ENCODE measurements around the gene TMEM120B. TPM values are rescaled to one million over a fixed set of nuclear protein-coding genes. Genes with fewer than 3 reads are reported as not detected.
A peak's percentile ranks its signal among the peaks of the same experiment; 100 is the strongest.
"Not testable (repeated sequence)": the region's sequence is repeated elsewhere in the genome, so short reads cannot be mapped to it uniquely, and the experiment has no call there.

Gene TMEM120B
- total and polyA plus RNA-seq, 2 of the 13 experiments (the other 11 are each of a cell fraction or from before 2014, with no cell fraction given): 7.1 to 12.9 TPM

DNA sequence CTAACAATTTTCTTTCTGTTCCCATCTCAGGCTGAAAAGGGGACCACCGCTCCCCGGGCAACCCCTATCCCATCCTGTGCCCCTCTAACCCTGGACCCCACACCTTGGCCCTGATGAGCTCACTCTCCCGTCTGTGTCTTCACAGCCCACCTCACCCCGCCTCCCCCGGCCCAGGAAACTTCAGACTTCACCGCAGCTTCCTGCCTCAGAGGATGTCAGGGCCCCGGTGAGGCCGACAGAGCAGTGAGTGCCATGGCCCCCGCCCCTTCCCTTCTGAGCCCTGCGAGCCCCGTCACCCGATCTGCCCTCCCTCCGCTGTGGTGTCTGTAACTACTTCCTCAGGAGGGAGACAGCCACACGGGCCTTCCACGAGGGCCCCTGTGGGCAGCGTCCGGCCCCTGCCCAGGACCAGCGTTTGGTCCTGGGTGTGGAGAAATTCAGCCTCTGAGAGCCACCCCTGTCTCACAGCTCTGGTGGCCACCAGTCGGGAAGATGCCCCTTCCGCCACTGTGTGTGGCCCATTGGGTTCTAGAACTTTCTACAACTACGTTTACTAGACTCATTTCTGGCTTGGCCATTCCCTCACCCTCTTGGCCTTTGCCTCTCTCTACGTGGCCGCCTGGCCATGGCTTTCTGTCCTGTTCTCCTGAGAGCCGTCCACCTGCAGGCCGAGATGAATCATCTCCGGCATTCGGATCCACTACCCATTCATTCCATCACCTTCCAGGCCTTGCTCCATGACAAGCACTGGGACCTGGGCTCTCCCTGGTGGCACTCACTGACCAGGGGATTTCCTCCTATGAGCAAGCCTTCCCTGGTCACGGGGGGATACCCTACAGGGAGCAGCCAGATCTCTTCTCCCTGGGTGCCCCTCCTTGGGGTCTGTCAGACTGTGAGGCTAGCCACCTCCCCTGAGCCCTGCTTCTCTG lies 77.5 kb downstream of the TMEM120B start (continued):
- TF ChIP-seq, protein P1, sequence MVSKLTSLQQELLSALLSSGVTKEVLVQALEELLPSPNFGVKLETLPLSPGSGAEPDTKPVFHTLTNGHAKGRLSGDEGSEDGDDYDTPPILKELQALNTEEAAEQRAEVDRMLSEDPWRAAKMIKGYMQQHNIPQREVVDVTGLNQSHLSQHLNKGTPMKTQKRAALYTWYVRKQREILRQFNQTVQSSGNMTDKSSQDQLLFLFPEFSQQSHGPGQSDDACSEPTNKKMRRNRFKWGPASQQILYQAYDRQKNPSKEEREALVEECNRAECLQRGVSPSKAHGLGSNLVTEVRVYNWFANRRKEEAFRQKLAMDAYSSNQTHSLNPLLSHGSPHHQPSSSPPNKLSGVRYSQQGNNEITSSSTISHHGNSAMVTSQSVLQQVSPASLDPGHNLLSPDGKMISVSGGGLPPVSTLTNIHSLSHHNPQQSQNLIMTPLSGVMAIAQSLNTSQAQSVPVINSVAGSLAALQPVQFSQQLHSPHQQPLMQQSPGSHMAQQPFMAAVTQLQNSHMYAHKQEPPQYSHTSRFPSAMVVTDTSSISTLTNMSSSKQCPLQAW (CRISPR knock-in tag; IDR thresholded peaks at IDR 0.05): 0 out of 2 replicates have a peak, but pooled peaks have one; percentile 42
- TF ChIP-seq PTBP1 (IDR thresholded peaks at IDR 0.05; ENCODE audit: low read depth, low read length, poor library complexity, severe bottlenecking) (no peak), ZNF331 (CRISPR knock-in tag; IDR thresholded peaks at IDR 0.05) (no peak)

DNA sequence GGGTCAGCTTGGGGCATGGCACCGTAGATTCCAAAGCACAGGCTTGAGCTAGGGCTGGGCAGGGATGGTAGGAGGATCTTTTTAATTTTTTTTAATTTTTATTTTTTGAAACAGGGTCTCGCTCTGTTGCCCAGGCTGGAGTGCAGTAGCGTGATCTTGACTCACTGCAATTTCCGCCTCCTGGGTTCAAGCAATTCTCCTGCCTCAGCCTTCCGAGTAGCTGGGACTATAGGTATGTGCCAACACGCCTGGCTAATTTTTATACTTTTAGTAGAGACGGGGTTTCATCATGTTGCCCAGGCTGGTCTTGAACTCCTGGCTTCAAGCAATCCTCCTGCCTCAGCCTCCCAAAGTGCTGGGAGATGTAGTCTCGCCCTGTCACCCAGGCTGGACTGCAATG lies 78.2 kb downstream of the TMEM120B start:
- DNase-seq (ENCODE audit: low spot score); BruUV-seq (replicated peaks); H3K27me3 ChIP-seq (ENCODE audit: control insufficient read depth in 1 of 2, insufficient read depth in 2 of 2, low read length in 2 of 2); FAIRE-seq; ATAC-seq; H2AFZ ChIP-seq (ENCODE audit: low read length); H3K9ac ChIP-seq (ENCODE audit: insufficient read depth, low read depth, low read length); H3K4me3 ChIP-seq (replicated peaks in 1 of 3; ENCODE audit: insufficient read depth in 1 of 3, low read depth in 2 of 3, low read length in 3 of 3); H3K27ac ChIP-seq (ENCODE audit: extremely low read length, insufficient read depth, low read length); H3K4me2 ChIP-seq (ENCODE audit: low read depth, low read length); H3K36me3 ChIP-seq (replicated peaks in 1 of 2; ENCODE audit: control insufficient read depth in 1 of 2, insufficient read depth in 2 of 2, low read length in 2 of 2); CTCF ChIA-PET (ENCODE audit: low intra/inter-chr PET ratio, low total read pairs); H3K9me3 ChIP-seq (ENCODE audit: low read length): not testable (repeated sequence)
- in situ Hi-C loops (cut with HindIII; ENCODE audit: extremely low pct_ligation_motif_present, low pct_unique_long_range_greater_than_20kb) (loop anchor here (5.0 kb wide), 1 partner anchor 97 kb away; the partner anchor contains the start of gene PSMD9), intact Hi-C loops (cut with micrococcal nuclease; ENCODE audit: unreplicated experiment) (loop anchor here (5.0 kb wide), 1 partner anchor 93 kb away; no protein-coding TSS in a partner anchor)
- POLR2A ChIA-PET: interaction anchor here (2.7 to 14.0 kb wide), 2 partner anchors 9 to 16 kb away, joined by 17 to 393 read pairs; partner anchors contain the start of gene SETD1B
- peaks cover 11% of the 10 kb centered on the region; the same call in 1 of the 2 replicates for H4K20me1 ChIP-seq (ENCODE audit: insufficient read depth, low read length)
- peaks cover 35% of the 10 kb centered on the region for H3K79me2 ChIP-seq (ENCODE audit: insufficient read depth, low read length)
- WGBS (ENCODE audit: low lambda C conversion rate): 95% methylated on average over 8 of the region's 8 CpGs
- H3K4me1 ChIP-seq (ENCODE audit: insufficient read depth, low read length): peaks cover 94% of the 10 kb centered on the region
